Measurements from ENCODE around the gene PRAMEF9.
"Not testable (repeated sequence)": the region's sequence is repeated elsewhere in the genome, so short reads cannot be mapped to it uniquely, and the experiment has no call there.

PRAMEF9 gene

GRCh38 chr1:13171548-13171947 is at the start of gene PRAMEF9:
Gene PRAMEF9, plus strand, starts transcription at chr1:13171848. Its CDS starts 3,433 bp downstream, at chr1:13175281.
- not testable (repeated sequence) for DNase-seq (ENCODE audit: low read depth in 2 of 3, low spot score in 2 of 3)

GRCh38 chr1:13155909-13156308 is 15.7 kb upstream of the PRAMEF9 start, which contains the start of gene PRAMEF26:
Gene PRAMEF26, minus strand, starts transcription at chr1:13156009. Its CDS starts 2,914 bp downstream, at chr1:13153095.
- DNase-seq (ENCODE audit: low read depth in 2 of 3, low spot score in 2 of 3): not testable (repeated sequence)

GRCh38 chr1:13165531-13165930 is 6.1 kb upstream of the PRAMEF9 start, which contains the start of gene HNRNPCL4:
Gene HNRNPCL4, minus strand, starts transcription at chr1:13165631. Its CDS starts 164 bp downstream, at chr1:13165467.
- DNase-seq (ENCODE audit: low read depth in 2 of 3, low spot score in 2 of 3): not testable (repeated sequence)

GRCh38 chr1:13201309-13201708 is 29.7 kb downstream of the PRAMEF9 start, which contains the start of gene PRAMEF13:
Gene PRAMEF13, minus strand, starts transcription at chr1:13201409. Its CDS starts 1,820 bp downstream, at chr1:13199589.
- DNase-seq (ENCODE audit: low read depth in 2 of 3, low spot score in 2 of 3): not testable (repeated sequence)

GRCh38 chr1:13208712-13209111 is 37.1 kb downstream of the PRAMEF9 start:
- DNase-seq (ENCODE audit: low read depth in 2 of 3, low spot score in 2 of 3): not testable (repeated sequence)

GRCh38 chr1:13216619-13217018 is 45.0 kb downstream of the PRAMEF9 start:
- DNase-seq (ENCODE audit: low read depth in 2 of 3, low spot score in 2 of 3): not testable (repeated sequence)

GRCh38 chr1:13219203-13219602 is 47.6 kb downstream of the PRAMEF9 start:
- not testable (repeated sequence) for DNase-seq (ENCODE audit: low read depth in 2 of 3, low spot score in 2 of 3)

- DNase-seq (ENCODE audit: low read depth in 2 of 3, low spot score in 2 of 3): not testable (repeated sequence)
These were observed 51.1 kb downstream of the PRAMEF9 start for GRCh38 chr1:13222788-13223187.

GRCh38 chr1:13224480-13225060 is 52.9 kb downstream of the PRAMEF9 start:
- DNase-seq (ENCODE audit: low read depth in 2 of 3, low spot score in 2 of 3): no peak

GRCh38 chr1:13225675-13226204 is 54.1 kb downstream of the PRAMEF9 start, which contains the start of gene PRAMEF18:
Gene PRAMEF18, minus strand, starts transcription at chr1:13226154. Its CDS starts 48 bp downstream, at chr1:13226106.
- DNase-seq (ENCODE audit: low read depth in 2 of 3, low spot score in 2 of 3): not testable (repeated sequence)

- DNase-seq (ENCODE audit: low read depth in 2 of 3, low spot score in 2 of 3): not testable (repeated sequence)
These were observed 55.8 kb downstream of the PRAMEF9 start for GRCh38 chr1:13227271-13228055.

GRCh38 chr1:13228343-13228781 is 56.7 kb downstream of the PRAMEF9 start:
- DNase-seq (ENCODE audit: low read depth in 2 of 3, low spot score in 2 of 3): no peak

All from activated CD8-positive, alpha-beta memory T cell treated with anti-CD3 and anti-CD28 coated beads for 48 hours (primary cell).